ENCODE measurements around the gene BTBD16. TPM values are rescaled to one million over a fixed set of nuclear protein-coding genes. Genes with fewer than 3 reads are reported as not detected.

Gene BTBD16
- total and polyA plus RNA-seq, 2 of the 13 experiments (the other 11 are each of a cell fraction or from before 2014, with no cell fraction given): 5.0 to 11.9 TPM

DNA sequence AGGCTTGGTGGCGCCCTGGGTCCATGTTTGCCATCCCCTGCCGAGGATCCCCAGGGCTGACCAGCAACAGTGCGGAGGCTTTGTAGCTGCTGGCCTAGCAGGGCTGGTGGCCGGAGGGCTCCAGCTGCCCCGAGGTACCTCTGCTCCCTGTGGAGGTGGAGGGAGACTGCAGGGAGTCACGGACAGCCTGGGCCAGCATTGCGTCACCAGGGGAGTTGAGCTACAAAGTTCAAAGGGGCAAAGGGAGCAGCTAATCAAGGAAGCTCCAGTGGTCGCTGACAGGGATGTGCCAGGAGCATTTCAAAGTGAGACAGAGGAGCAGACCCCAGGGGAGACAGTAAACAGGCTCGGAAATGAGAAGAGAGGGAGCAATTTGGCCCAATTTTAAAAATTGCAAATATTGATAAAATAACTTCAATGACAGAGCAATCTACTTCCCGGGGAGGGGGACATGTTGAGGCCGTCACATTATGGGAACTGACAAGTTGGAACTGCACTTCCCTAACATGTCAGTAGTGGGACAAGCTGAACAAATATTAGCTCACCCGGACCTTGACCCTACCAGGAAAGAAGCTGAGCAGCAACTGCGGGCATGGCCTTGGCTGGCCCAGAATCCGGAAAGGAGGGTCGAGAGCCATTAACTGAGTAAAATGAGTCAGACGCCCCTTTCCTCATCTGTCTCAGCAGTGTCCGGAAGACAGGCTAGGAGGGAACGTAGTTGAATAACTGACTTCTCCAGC lies 39.4 kb downstream of the BTBD16 start (continued):
- TF ChIP-seq, protein P1, sequence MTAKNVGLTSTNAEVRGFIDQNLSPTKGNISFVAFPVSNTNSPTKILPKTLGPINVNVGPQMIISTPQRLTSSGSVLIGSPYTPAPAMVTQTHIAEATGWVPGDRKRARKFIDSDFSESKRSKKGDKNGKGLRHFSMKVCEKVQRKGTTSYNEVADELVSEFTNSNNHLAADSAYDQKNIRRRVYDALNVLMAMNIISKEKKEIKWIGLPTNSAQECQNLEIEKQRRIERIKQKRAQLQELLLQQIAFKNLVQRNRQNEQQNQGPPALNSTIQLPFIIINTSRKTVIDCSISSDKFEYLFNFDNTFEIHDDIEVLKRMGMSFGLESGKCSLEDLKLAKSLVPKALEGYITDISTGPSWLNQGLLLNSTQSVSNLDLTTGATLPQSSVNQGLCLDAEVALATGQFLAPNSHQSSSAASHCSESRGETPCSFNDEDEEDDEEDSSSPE (CRISPR knock-in tag; IDR thresholded peaks at IDR 0.05): peak; percentile 37
- TF ChIP-seq JUNB (CRISPR knock-in tag; IDR thresholded peaks at IDR 0.05; ENCODE audit: borderline replicate concordance): peak; percentile 52; the same call in 1 of the 2 replicates
- no peak for TF ChIP-seq EEA1 (CRISPR knock-in tag; IDR thresholded peaks at IDR 0.05; ENCODE audit: borderline replicate concordance)
- peak; percentile 65 for TF ChIP-seq IRF2 (CRISPR knock-in tag; IDR thresholded peaks at IDR 0.05)
- peak; percentile 31; the same call in 1 of the 2 replicates for TF ChIP-seq NR2F2 (IDR thresholded peaks at IDR 0.05; ENCODE audit: borderline replicate concordance, low read depth)
- peak; percentile 93; the same call in 1 of the 2 replicates for TF ChIP-seq ZNF234 (CRISPR knock-in tag; conservative IDR thresholded peaks at IDR 0.05)
- TF ChIP-seq, protein P2, sequence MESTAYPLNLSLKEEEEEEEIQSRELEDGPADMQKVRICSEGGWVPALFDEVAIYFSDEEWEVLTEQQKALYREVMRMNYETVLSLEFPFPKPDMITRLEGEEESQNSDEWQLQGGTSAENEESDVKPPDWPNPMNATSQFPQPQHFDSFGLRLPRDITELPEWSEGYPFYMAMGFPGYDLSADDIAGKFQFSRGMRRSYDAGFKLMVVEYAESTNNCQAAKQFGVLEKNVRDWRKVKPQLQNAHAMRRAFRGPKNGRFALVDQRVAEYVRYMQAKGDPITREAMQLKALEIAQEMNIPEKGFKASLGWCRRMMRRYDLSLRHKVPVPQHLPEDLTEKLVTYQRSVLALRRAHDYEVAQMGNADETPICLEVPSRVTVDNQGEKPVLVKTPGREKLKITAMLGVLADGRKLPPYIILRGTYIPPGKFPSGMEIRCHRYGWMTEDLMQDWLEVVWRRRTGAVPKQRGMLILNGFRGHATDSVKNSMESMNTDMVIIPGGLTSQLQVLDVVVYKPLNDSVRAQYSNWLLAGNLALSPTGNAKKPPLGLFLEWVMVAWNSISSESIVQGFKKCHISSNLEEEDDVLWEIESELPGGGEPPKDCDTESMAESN (CRISPR knock-in tag; conservative IDR thresholded peaks at IDR 0.05): peak; percentile 75; the same call in 1 of the 2 replicates
- no peak for TF ChIP-seq HES4 (CRISPR knock-in tag; IDR thresholded peaks at IDR 0.05; ENCODE audit: borderline replicate concordance)
- TF ChIP-seq, protein P3, sequence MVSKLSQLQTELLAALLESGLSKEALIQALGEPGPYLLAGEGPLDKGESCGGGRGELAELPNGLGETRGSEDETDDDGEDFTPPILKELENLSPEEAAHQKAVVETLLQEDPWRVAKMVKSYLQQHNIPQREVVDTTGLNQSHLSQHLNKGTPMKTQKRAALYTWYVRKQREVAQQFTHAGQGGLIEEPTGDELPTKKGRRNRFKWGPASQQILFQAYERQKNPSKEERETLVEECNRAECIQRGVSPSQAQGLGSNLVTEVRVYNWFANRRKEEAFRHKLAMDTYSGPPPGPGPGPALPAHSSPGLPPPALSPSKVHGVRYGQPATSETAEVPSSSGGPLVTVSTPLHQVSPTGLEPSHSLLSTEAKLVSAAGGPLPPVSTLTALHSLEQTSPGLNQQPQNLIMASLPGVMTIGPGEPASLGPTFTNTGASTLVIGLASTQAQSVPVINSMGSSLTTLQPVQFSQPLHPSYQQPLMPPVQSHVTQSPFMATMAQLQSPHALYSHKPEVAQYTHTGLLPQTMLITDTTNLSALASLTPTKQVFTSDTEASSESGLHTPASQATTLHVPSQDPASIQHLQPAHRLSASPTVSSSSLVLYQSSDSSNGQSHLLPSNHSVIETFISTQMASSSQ (IDR thresholded peaks at IDR 0.05; ENCODE audit: low read depth): peak; percentile 56
- TF ChIP-seq, protein P3 (CRISPR knock-in tag; IDR thresholded peaks at IDR 0.05; ENCODE audit: borderline replicate concordance): peak; percentile 76
- TF ChIP-seq, protein P4, sequence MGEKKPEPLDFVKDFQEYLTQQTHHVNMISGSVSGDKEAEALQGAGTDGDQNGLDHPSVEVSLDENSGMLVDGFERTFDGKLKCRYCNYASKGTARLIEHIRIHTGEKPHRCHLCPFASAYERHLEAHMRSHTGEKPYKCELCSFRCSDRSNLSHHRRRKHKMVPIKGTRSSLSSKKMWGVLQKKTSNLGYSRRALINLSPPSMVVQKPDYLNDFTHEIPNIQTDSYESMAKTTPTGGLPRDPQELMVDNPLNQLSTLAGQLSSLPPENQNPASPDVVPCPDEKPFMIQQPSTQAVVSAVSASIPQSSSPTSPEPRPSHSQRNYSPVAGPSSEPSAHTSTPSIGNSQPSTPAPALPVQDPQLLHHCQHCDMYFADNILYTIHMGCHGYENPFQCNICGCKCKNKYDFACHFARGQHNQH (CRISPR knock-in tag; IDR thresholded peaks at IDR 0.05): peak; percentile 93
- TF ChIP-seq ZBTB7B (CRISPR knock-in tag; IDR thresholded peaks at IDR 0.05): peak; percentile 94
- peak; percentile 57; the same call in 1 of the 2 replicates for TF ChIP-seq ZNF143 (CRISPR knock-in tag; IDR thresholded peaks at IDR 0.05)
- TF ChIP-seq NRL (CRISPR knock-in tag; IDR thresholded peaks at IDR 0.05; ENCODE audit: borderline replicate concordance): peak; percentile 87
- TF ChIP-seq, protein P5, sequence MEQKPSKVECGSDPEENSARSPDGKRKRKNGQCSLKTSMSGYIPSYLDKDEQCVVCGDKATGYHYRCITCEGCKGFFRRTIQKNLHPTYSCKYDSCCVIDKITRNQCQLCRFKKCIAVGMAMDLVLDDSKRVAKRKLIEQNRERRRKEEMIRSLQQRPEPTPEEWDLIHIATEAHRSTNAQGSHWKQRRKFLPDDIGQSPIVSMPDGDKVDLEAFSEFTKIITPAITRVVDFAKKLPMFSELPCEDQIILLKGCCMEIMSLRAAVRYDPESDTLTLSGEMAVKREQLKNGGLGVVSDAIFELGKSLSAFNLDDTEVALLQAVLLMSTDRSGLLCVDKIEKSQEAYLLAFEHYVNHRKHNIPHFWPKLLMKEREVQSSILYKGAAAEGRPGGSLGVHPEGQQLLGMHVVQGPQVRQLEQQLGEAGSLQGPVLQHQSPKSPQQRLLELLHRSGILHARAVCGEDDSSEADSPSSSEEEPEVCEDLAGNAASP (CRISPR knock-in tag; IDR thresholded peaks at IDR 0.05; ENCODE audit: borderline replicate concordance): peak; percentile 93
- TF ChIP-seq NFE2L2 (IDR thresholded peaks at IDR 0.05; ENCODE audit: low read length): no peak

Measured in HepG2 (cell line).